ENCODE measurements around the gene HSPH1.

GRCh38 chr13:31179241-31179640, 17.5 kb upstream of the HSPH1 start:
- no peak for TF ChIP-seq CTCF (IDR thresholded peaks at IDR 0.05 in 4 of 5, conservative IDR thresholded peaks at IDR 0.05 in 1 of 5)
- no peak for TF ChIP-seq POLR2A (IDR thresholded peaks at IDR 0.05)
